Panc1 (cell line): Measurements from ENCODE around the gene DLG2. TPM values are rescaled to one million over a fixed set of nuclear protein-coding genes. Genes with fewer than 3 reads are reported as not detected.

Experiments
- ATAC-seq: fragments of 200-7000 bp; cut with Tn5 transposase; 2 replicates; pipeline ENCODE4 v1.9.1; 2020; ENCODE audit warnings: mild to moderate bottlenecking, moderate library complexity
- BruUV-seq: library from RNA; stranded (reverse); fragments of 400-500 nt; replicated peaks from 2 replicates; lab custom pipeline; 2021; lab: Mats Ljungman, UMichigan
- CTCF ChIA-PET: fragments of 300-600 bp; sonication (Branson Sonifier 250); formaldehyde crosslinking; loops from one replicate; lab custom pipeline; 2022; ENCODE audit warnings: antibody characterized with exemption; lab: Charles Lee
- POLR2A ChIA-PET: fragments of 300-600 bp; sonication (Branson Sonifier 250); formaldehyde crosslinking; loops from one replicate; lab custom pipeline; 2022; ENCODE audit warnings: antibody characterized with exemption; lab: Charles Lee
- DNase-seq: peaks from one replicate; pipeline ENCODE4 v3.0.0-alpha.2; 2010; ENCODE audit warnings: low read depth, low spot score
- H3K27ac ChIP-seq: 2 replicates; pipeline ENCODE4 v1.5.1; 2011; ENCODE audit warnings: mild to moderate bottlenecking, low read length, inconsistent platforms
- H3K27me3 ChIP-seq: fragments of 200-500 bp; sonication (Bioruptor generic); 2 replicates; pipeline ENCODE4 v1.6.0; 2014; ENCODE audit warnings: low read length, inconsistent platforms; ENCODE audit not compliant: control insufficient read depth, insufficient read depth
- H3K36me3 ChIP-seq: fragments of 200-500 bp; sonication (Bioruptor generic); 2 replicates; pipeline ENCODE4 v1.5.1; 2014; ENCODE audit warnings: inconsistent platforms, mild to moderate bottlenecking, low read length, moderate library complexity; ENCODE audit not compliant: control insufficient read depth, insufficient read depth
- H3K4me1 ChIP-seq: 2 replicates; pipeline ENCODE4 v1.5.1; 2011; ENCODE audit warnings: inconsistent platforms, mild to moderate bottlenecking, low read length, moderate library complexity; ENCODE audit not compliant: control insufficient read depth, insufficient read depth
- H3K4me3 ChIP-seq, 2 experiments: 2 replicates each; pipeline ENCODE4 v1.5.1; 2011 to 2012; ENCODE audit warnings: low read depth in 2 of 2, low read length in 2 of 2, mild to moderate bottlenecking in 2 of 2, inconsistent platforms in 1 of 2, moderate library complexity in 1 of 2
- H3K9me3 ChIP-seq: fragments of 200-500 bp; sonication (Bioruptor generic); 2 replicates; pipeline ENCODE4 v1.5.1; 2014; ENCODE audit warnings: low read depth, mild to moderate bottlenecking, inconsistent platforms, low read length, moderate library complexity; ENCODE audit not compliant: control insufficient read depth, insufficient read depth
- POLR2AphosphoS5 ChIP-seq: IDR thresholded peaks from 2 replicates; pipeline ENCODE4 v1.6.1; 2012; ENCODE audit warnings: mild to moderate bottlenecking, low read depth, low read length, moderate library complexity
- SIN3A ChIP-seq: IDR thresholded peaks from 2 replicates; pipeline ENCODE4 v1.6.1; 2012; ENCODE audit warnings: low read depth, mild to moderate bottlenecking, low read length, moderate library complexity, borderline replicate concordance; ENCODE audit not compliant: insufficient read depth
- TCF7L2 ChIP-seq: IDR thresholded peaks from 2 replicates; pipeline ENCODE4 v1.6.1; 2011; ENCODE audit warnings: mild to moderate bottlenecking, low read depth, low read length, inconsistent platforms
- in situ Hi-C: cut with HindIII; loops from 2 replicates; pipeline ENCODE4 v1.10.0; 2016; ENCODE audit warnings: low sequenced_read_pairs, low pct_unique_long_range_greater_than_20kb
- intact Hi-C: fragments of 100-400 bp; cut with micrococcal nuclease; formaldehyde crosslinking; loops from one replicate; pipeline ENCODE4 v1.10.0; 2022; ENCODE audit not compliant: unreplicated experiment
- total RNA-seq: library from RNA; stranded (reverse); gene quantifications from one replicate; pipeline ENCODE4 v1.2.1, GENCODE V29; 2021; ENCODE audit not compliant: unreplicated experiment
- TF ChIP-seq, protein P1 (sequence below): fragments of 450-650 bp; IDR thresholded peaks from 2 replicates; pipeline ENCODE4 v1.5.1; 2017; ENCODE audit warnings: mild to moderate bottlenecking
- TF ChIP-seq, protein P2 (sequence below), 2 experiments: IDR thresholded peaks; 2 replicates each; pipeline ENCODE4 v1.6.1; 2011 to 2012; ENCODE audit warnings: low read depth in 2 of 2, control low read depth in 1 of 2, low read length in 1 of 2, mild to moderate bottlenecking in 1 of 2, moderate library complexity in 1 of 2; ENCODE audit not compliant: insufficient read depth in 1 of 2

Gene DLG2
- total RNA-seq, 1 experiment from 2014 or later: 4.2 TPM

DNA sequence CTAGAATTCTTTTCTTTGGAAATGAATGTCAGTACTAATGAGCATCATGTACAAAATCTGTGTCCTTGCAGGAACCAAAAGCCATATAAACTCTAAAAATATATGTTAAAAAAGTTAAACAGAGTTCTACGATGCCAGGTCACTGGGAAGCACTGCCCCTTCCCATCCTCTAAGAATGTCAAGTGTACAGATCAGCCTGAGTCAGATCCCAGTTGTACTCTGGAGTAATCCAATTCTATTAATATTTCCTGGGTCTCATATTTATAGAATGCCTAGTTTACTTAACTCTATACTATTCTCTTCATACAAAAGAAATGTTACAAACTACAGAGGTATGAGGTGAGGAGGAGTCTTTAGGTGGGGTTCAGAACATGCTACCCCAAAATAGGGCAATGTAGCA lies 460.1 kb downstream of the DLG2 start:
- DNase-seq (no peak), ATAC-seq (no peak)
- TF ChIP-seq, protein P1, sequence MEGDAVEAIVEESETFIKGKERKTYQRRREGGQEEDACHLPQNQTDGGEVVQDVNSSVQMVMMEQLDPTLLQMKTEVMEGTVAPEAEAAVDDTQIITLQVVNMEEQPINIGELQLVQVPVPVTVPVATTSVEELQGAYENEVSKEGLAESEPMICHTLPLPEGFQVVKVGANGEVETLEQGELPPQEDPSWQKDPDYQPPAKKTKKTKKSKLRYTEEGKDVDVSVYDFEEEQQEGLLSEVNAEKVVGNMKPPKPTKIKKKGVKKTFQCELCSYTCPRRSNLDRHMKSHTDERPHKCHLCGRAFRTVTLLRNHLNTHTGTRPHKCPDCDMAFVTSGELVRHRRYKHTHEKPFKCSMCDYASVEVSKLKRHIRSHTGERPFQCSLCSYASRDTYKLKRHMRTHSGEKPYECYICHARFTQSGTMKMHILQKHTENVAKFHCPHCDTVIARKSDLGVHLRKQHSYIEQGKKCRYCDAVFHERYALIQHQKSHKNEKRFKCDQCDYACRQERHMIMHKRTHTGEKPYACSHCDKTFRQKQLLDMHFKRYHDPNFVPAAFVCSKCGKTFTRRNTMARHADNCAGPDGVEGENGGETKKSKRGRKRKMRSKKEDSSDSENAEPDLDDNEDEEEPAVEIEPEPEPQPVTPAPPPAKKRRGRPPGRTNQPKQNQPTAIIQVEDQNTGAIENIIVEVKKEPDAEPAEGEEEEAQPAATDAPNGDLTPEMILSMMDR: no peak
- no peak for TF ChIP-seq SIN3A
- TF ChIP-seq, protein P2, sequence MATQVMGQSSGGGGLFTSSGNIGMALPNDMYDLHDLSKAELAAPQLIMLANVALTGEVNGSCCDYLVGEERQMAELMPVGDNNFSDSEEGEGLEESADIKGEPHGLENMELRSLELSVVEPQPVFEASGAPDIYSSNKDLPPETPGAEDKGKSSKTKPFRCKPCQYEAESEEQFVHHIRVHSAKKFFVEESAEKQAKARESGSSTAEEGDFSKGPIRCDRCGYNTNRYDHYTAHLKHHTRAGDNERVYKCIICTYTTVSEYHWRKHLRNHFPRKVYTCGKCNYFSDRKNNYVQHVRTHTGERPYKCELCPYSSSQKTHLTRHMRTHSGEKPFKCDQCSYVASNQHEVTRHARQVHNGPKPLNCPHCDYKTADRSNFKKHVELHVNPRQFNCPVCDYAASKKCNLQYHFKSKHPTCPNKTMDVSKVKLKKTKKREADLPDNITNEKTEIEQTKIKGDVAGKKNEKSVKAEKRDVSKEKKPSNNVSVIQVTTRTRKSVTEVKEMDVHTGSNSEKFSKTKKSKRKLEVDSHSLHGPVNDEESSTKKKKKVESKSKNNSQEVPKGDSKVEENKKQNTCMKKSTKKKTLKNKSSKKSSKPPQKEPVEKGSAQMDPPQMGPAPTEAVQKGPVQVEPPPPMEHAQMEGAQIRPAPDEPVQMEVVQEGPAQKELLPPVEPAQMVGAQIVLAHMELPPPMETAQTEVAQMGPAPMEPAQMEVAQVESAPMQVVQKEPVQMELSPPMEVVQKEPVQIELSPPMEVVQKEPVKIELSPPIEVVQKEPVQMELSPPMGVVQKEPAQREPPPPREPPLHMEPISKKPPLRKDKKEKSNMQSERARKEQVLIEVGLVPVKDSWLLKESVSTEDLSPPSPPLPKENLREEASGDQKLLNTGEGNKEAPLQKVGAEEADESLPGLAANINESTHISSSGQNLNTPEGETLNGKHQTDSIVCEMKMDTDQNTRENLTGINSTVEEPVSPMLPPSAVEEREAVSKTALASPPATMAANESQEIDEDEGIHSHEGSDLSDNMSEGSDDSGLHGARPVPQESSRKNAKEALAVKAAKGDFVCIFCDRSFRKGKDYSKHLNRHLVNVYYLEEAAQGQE (IDR thresholded peaks at IDR 0.05; ENCODE audit: insufficient read depth in 1 of 2, low read depth in 2 of 2, low read length in 1 of 2): no peak
- no peak for TF ChIP-seq TCF7L2
- TF ChIP-seq POLR2AphosphoS5: no peak
- H3K36me3 ChIP-seq: no peaks in the 10 kb centered on the region
- ChIA-PET POLR2A (no interaction called here), CTCF (no interaction called here)
- no TSS peak for BruUV-seq
- no peak overlapping the region for H3K4me3 ChIP-seq
- H3K9me3 ChIP-seq: no peaks in the 10 kb centered on the region
- no peaks in the 10 kb centered on the region for H3K4me1 ChIP-seq
- H3K27ac ChIP-seq: no peak overlapping the region
- H3K27me3 ChIP-seq: no peaks in the 10 kb centered on the region
- intact Hi-C loops: no loop called here
- in situ Hi-C loops: no loop called here

DNA sequence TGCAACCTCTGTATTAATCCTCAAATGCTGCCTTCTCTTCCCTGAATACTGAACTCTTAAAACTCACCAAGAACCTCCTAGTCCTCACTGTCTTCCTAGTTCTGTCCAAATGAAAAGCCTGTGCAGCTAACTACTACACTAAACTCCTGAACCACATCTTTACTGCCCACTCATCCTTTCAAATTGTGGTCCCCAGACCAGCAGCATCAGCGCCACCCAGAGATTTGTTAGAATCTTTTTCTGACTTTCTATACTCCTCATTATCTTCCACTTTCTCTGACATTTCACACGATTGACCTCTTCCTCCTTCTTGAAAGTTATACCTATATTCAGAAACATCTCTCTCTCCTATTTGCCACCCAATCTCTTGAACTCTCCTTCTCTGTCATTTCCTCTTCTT lies 461.3 kb downstream of the DLG2 start:
- CTCF ChIA-PET: no interaction called here
- no peaks in the 10 kb centered on the region for H3K36me3 ChIP-seq
- H3K27me3 ChIP-seq: no peaks in the 10 kb centered on the region
- H3K27ac ChIP-seq: no peak overlapping the region
- ATAC-seq (no peak), DNase-seq (no peak)
- intact Hi-C loops (no loop called here), in situ Hi-C loops (no loop called here)
- POLR2A ChIA-PET: no interaction called here
- TF ChIP-seq SIN3A (no peak), POLR2AphosphoS5 (no peak), TCF7L2 (no peak)
- TF ChIP-seq, protein P1: no peak
- TF ChIP-seq, protein P2 (IDR thresholded peaks at IDR 0.05; ENCODE audit: insufficient read depth in 1 of 2, low read depth in 2 of 2, low read length in 1 of 2): no peak
- no peak overlapping the region for H3K4me3 ChIP-seq
- H3K4me1 ChIP-seq: no peaks in the 10 kb centered on the region
- no peaks in the 10 kb centered on the region for H3K9me3 ChIP-seq
- BruUV-seq: no TSS peak
